Measurements from ENCODE around the gene FRMD4A. TPM values are rescaled to one million over a fixed set of nuclear protein-coding genes. Genes with fewer than 3 reads are reported as not detected.
"Not testable (repeated sequence)": the region's sequence is repeated elsewhere in the genome, so short reads cannot be mapped to it uniquely, and the experiment has no call there.

The FRMD4A gene
- total RNA-seq, 1 experiment from 2014 or later, result 7.0 TPM

GRCh38 chr10:13902868-13903587 lies 427.7 kb downstream of the FRMD4A start:
- Mint-ChIP-seq H3K4me1 (ENCODE audit: low read depth, unreplicated experiment) (no peaks in the 10 kb centered on the region), H3K27ac (ENCODE audit: unreplicated experiment) (no peak overlapping the region), H3K27me3 (ENCODE audit: unreplicated experiment) (peaks cover 15% of the 10 kb centered on the region), H3K4me3 (ENCODE audit: low read depth, unreplicated experiment) (no peak overlapping the region), H3K9me3 (ENCODE audit: low read depth, unreplicated experiment) (no peaks in the 10 kb centered on the region), H3K36me3 (ENCODE audit: insufficient read depth, unreplicated experiment) (no peaks in the 10 kb centered on the region)
- TF ChIP-seq, protein P1, sequence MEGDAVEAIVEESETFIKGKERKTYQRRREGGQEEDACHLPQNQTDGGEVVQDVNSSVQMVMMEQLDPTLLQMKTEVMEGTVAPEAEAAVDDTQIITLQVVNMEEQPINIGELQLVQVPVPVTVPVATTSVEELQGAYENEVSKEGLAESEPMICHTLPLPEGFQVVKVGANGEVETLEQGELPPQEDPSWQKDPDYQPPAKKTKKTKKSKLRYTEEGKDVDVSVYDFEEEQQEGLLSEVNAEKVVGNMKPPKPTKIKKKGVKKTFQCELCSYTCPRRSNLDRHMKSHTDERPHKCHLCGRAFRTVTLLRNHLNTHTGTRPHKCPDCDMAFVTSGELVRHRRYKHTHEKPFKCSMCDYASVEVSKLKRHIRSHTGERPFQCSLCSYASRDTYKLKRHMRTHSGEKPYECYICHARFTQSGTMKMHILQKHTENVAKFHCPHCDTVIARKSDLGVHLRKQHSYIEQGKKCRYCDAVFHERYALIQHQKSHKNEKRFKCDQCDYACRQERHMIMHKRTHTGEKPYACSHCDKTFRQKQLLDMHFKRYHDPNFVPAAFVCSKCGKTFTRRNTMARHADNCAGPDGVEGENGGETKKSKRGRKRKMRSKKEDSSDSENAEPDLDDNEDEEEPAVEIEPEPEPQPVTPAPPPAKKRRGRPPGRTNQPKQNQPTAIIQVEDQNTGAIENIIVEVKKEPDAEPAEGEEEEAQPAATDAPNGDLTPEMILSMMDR (IDR thresholded peaks at IDR 0.05; ENCODE audit: unreplicated experiment), result no peak
- intact Hi-C loops (cut with micrococcal nuclease; ENCODE audit: unreplicated experiment), result no loop called here
- DNase-seq, result no peak
- CTCF ChIA-PET, result no interaction called here
- no TSS peak for BruUV-seq (replicated peaks)

DNA sequence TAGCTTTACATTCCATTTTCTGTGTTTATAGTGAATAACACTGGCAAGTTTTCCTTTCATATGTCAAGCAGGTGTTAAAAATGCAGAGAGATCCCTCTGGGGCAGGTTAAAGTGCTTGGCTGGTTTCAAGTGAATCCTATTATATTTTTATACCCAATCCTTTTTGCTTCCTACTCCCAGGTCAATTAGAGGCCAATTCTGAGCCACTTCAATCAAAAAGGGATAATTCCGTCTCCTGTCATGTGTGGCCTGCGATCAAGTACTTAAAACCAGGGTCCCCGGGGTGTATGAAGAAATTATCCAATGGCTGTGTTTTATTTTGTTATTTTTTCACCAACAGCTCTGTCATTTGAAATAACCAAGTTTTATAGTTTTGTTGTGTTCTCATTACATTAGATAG lies 430.8 kb downstream of the FRMD4A start:
- H3K27me3 Mint-ChIP-seq (ENCODE audit: unreplicated experiment), result peaks cover 38% of the 10 kb centered on the region
- intact Hi-C loops (cut with micrococcal nuclease; ENCODE audit: unreplicated experiment), result no loop called here
- CTCF ChIA-PET, result interaction anchor here (0.7 kb wide), 1 partner anchor 10 kb away, joined by 3 read pairs; no protein-coding TSS in a partner anchor
- no TSS peak for BruUV-seq (replicated peaks)
- DNase-seq, result no peak
- no peaks in the 10 kb centered on the region for H3K4me1 Mint-ChIP-seq (ENCODE audit: low read depth, unreplicated experiment)
- TF ChIP-seq, protein P1 (IDR thresholded peaks at IDR 0.05; ENCODE audit: unreplicated experiment), result no peak
- no peak overlapping the region for H3K4me3 Mint-ChIP-seq (ENCODE audit: low read depth, unreplicated experiment)
- no peaks in the 10 kb centered on the region for H3K9me3 Mint-ChIP-seq (ENCODE audit: low read depth, unreplicated experiment)
- no peaks in the 10 kb centered on the region for H3K36me3 Mint-ChIP-seq (ENCODE audit: insufficient read depth, unreplicated experiment)
- H3K27ac Mint-ChIP-seq (ENCODE audit: unreplicated experiment), result no peak overlapping the region

DNA sequence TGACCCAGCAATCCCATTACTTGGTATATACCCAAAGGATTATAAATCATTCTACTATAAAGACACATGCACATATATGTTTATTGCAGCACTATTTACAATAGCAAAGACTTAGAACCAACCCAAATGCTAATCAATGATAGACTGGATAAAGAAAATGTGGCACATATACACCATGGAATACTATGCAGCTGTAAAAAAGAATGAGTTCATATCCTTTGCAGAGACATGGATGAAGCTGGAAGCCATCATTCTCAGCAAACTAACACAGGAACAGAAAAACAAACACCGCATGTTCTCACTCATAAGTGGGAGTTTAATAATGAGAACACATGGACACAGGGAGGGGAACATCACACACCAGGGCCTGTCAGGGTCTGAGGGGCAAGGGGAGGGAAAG lies 434.6 kb downstream of the FRMD4A start:
- CTCF ChIA-PET; H3K36me3 Mint-ChIP-seq (ENCODE audit: insufficient read depth, unreplicated experiment); H3K4me1 Mint-ChIP-seq (ENCODE audit: low read depth, unreplicated experiment); H3K27ac Mint-ChIP-seq (ENCODE audit: unreplicated experiment); intact Hi-C loops (cut with micrococcal nuclease; ENCODE audit: unreplicated experiment); H3K9me3 Mint-ChIP-seq (ENCODE audit: low read depth, unreplicated experiment); DNase-seq; H3K4me3 Mint-ChIP-seq (ENCODE audit: low read depth, unreplicated experiment); BruUV-seq (replicated peaks): not testable (repeated sequence)
- peaks cover 60% of the 10 kb centered on the region for H3K27me3 Mint-ChIP-seq (ENCODE audit: unreplicated experiment)

DNA sequence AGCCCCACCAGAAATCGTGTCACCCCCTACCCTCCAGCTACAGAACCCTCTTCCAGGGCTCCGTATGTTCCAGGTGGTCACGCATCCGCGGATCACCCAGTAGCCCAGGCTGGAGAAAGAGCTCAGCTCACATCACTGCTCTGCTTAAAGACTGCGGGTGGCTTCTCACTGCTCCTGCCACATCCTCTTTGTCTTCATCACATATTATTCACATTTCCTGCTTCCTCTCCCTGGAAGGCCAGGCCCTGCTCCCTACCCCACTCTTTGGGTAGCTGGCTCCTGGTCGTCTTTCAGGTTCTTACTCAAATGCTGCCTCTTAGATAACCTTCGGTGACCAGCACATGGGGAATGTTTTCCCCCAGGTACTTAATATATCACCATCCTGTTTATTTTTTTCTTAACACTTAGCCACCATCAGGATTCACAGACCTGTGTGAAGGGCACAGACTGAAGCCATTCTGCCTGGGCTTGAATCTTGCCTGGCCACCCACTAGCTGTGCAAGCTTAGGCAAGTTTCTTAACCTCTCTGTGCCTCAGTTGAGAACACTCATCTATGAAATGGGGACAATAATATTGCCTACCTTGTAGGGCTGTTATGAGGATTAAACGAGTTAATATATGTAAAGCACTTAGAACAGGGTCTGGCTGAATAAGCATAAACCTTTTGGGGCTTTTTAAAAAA lies 436.2 kb downstream of the FRMD4A start:
- BruUV-seq (replicated peaks), result no TSS peak
- intact Hi-C loops (cut with micrococcal nuclease; ENCODE audit: unreplicated experiment), result no loop called here
- Mint-ChIP-seq H3K4me3 (ENCODE audit: low read depth, unreplicated experiment) (no peak overlapping the region), H3K27ac (ENCODE audit: unreplicated experiment) (no peak overlapping the region), H3K4me1 (ENCODE audit: low read depth, unreplicated experiment) (no peaks in the 10 kb centered on the region), H3K36me3 (ENCODE audit: insufficient read depth, unreplicated experiment) (peaks cover 8% of the 10 kb centered on the region), H3K27me3 (ENCODE audit: unreplicated experiment) (peaks cover 76% of the 10 kb centered on the region), H3K9me3 (ENCODE audit: low read depth, unreplicated experiment) (no peaks in the 10 kb centered on the region)
- no peak for DNase-seq
- CTCF ChIA-PET, result no interaction called here
- TF ChIP-seq, protein P1 (IDR thresholded peaks at IDR 0.05; ENCODE audit: unreplicated experiment), result no peak

- H3K9me3 Mint-ChIP-seq (ENCODE audit: low read depth, unreplicated experiment), result no peaks in the 10 kb centered on the region
- intact Hi-C loops (cut with micrococcal nuclease; ENCODE audit: unreplicated experiment), result no loop called here
- no peak overlapping the region for H3K27ac Mint-ChIP-seq (ENCODE audit: unreplicated experiment)
- H3K4me1 Mint-ChIP-seq (ENCODE audit: low read depth, unreplicated experiment), result no peaks in the 10 kb centered on the region
- no TSS peak for BruUV-seq (replicated peaks)
- H3K36me3 Mint-ChIP-seq (ENCODE audit: insufficient read depth, unreplicated experiment), result peaks cover 8% of the 10 kb centered on the region
- DNase-seq, result no peak
- no peak overlapping the region for H3K4me3 Mint-ChIP-seq (ENCODE audit: low read depth, unreplicated experiment)
- TF ChIP-seq, protein P1 (IDR thresholded peaks at IDR 0.05; ENCODE audit: unreplicated experiment), result no peak
- CTCF ChIA-PET, result interaction anchor here (0.6 kb wide), 1 partner anchor 80 kb away, joined by 6 read pairs; no protein-coding TSS in a partner anchor
- H3K27me3 Mint-ChIP-seq (ENCODE audit: unreplicated experiment), result peaks cover 82% of the 10 kb centered on the region
Observed at GRCh38 chr10:13893926-13894325, 436.8 kb downstream of the FRMD4A start.
